ENCODE measurements around the gene ENOX1. TPM values are rescaled to one million over a fixed set of nuclear protein-coding genes. Genes with fewer than 3 reads are reported as not detected.

The ENOX1 gene
- total and polyA plus RNA-seq, 9 of the 15 experiments (the other 6 are each of a cell fraction or from before 2014, with no cell fraction given) = not detected

GRCh38 chr13:43285933-43286597, 500.7 kb downstream of the ENOX1 start (continued):
- TF ChIP-seq, protein P1, sequence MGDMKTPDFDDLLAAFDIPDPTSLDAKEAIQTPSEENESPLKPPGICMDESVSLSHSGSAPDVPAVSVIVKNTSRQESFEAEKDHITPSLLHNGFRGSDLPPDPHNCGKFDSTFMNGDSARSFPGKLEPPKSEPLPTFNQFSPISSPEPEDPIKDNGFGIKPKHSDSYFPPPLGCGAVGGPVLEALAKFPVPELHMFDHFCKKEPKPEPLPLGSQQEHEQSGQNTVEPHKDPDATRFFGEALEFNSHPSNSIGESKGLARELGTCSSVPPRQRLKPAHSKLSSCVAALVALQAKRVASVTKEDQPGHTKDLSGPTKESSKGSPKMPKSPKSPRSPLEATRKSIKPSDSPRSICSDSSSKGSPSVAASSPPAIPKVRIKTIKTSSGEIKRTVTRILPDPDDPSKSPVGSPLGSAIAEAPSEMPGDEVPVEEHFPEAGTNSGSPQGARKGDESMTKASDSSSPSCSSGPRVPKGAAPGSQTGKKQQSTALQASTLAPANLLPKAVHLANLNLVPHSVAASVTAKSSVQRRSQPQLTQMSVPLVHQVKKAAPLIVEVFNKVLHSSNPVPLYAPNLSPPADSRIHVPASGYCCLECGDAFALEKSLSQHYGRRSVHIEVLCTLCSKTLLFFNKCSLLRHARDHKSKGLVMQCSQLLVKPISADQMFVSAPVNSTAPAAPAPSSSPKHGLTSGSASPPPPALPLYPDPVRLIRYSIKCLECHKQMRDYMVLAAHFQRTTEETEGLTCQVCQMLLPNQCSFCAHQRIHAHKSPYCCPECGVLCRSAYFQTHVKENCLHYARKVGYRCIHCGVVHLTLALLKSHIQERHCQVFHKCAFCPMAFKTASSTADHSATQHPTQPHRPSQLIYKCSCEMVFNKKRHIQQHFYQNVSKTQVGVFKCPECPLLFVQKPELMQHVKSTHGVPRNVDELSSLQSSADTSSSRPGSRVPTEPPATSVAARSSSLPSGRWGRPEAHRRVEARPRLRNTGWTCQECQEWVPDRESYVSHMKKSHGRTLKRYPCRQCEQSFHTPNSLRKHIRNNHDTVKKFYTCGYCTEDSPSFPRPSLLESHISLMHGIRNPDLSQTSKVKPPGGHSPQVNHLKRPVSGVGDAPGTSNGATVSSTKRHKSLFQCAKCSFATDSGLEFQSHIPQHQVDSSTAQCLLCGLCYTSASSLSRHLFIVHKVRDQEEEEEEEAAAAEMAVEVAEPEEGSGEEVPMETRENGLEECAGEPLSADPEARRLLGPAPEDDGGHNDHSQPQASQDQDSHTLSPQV (IDR thresholded peaks at IDR 0.05) = no peak
- no peak for TF ChIP-seq THRA (IDR thresholded peaks at IDR 0.05)
- no peak for TF ChIP-seq HDAC6 (IDR thresholded peaks at IDR 0.05; ENCODE audit: low read depth, low read length)
- TF ChIP-seq, protein P2, sequence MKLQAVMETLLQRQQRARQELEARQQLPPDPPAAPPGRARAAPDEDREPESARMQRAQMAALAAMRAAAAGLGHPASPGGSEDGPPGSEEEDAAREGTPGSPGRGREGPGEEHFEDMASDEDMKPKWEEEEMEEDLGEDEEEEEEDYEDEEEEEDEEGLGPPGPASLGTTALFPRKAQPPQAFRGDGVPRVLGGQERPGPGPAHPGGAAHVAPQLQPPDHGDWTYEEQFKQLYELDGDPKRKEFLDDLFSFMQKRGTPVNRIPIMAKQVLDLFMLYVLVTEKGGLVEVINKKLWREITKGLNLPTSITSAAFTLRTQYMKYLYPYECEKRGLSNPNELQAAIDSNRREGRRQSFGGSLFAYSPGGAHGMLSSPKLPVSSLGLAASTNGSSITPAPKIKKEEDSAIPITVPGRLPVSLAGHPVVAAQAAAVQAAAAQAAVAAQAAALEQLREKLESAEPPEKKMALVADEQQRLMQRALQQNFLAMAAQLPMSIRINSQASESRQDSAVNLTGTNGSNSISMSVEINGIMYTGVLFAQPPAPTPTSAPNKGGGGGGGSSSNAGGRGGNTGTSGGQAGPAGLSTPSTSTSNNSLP (IDR thresholded peaks at IDR 0.05; ENCODE audit: borderline replicate concordance, low read depth, low read length) = no peak
- no peak for TF ChIP-seq MAZ (CRISPR knock-in tag; conservative IDR thresholded peaks at IDR 0.05 in 1 of 2, IDR thresholded peaks at IDR 0.05 in 1 of 2)
- TF ChIP-seq, protein P3, sequence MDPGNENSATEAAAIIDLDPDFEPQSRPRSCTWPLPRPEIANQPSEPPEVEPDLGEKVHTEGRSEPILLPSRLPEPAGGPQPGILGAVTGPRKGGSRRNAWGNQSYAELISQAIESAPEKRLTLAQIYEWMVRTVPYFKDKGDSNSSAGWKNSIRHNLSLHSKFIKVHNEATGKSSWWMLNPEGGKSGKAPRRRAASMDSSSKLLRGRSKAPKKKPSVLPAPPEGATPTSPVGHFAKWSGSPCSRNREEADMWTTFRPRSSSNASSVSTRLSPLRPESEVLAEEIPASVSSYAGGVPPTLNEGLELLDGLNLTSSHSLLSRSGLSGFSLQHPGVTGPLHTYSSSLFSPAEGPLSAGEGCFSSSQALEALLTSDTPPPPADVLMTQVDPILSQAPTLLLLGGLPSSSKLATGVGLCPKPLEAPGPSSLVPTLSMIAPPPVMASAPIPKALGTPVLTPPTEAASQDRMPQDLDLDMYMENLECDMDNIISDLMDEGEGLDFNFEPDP (CRISPR knock-in tag; IDR thresholded peaks at IDR 0.05) = no peak
- TF ChIP-seq, protein P4, sequence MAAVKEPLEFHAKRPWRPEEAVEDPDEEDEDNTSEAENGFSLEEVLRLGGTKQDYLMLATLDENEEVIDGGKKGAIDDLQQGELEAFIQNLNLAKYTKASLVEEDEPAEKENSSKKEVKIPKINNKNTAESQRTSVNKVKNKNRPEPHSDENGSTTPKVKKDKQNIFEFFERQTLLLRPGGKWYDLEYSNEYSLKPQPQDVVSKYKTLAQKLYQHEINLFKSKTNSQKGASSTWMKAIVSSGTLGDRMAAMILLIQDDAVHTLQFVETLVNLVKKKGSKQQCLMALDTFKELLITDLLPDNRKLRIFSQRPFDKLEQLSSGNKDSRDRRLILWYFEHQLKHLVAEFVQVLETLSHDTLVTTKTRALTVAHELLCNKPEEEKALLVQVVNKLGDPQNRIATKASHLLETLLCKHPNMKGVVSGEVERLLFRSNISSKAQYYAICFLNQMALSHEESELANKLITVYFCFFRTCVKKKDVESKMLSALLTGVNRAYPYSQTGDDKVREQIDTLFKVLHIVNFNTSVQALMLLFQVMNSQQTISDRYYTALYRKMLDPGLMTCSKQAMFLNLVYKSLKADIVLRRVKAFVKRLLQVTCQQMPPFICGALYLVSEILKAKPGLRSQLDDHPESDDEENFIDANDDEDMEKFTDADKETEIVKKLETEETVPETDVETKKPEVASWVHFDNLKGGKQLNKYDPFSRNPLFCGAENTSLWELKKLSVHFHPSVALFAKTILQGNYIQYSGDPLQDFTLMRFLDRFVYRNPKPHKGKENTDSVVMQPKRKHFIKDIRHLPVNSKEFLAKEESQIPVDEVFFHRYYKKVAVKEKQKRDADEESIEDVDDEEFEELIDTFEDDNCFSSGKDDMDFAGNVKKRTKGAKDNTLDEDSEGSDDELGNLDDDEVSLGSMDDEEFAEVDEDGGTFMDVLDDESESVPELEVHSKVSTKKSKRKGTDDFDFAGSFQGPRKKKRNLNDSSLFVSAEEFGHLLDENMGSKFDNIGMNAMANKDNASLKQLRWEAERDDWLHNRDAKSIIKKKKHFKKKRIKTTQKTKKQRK (IDR thresholded peaks at IDR 0.05; ENCODE audit: borderline replicate concordance, low read depth, low read length) = no peak
- TF ChIP-seq ZMIZ1 (IDR thresholded peaks at IDR 0.05; ENCODE audit: low read depth in 2 of 2, low read length in 2 of 2) = no peak
- no peak for TF ChIP-seq SMARCE1 (IDR thresholded peaks at IDR 0.05)
